Nephron (organoid): ENCODE data around the gene UCHL1.

Experiments used
- H3K27ac Mint-ChIP-seq, 3 experiments: 2 replicates each; pipeline ENCODE4 v1.8.0; 2020; ENCODE audit warnings: mixed read lengths in 3 of 3, mild to moderate bottlenecking in 2 of 3, moderate library complexity in 1 of 3
- H3K27me3 Mint-ChIP-seq: 2 replicates; pipeline ENCODE4 v1.8.0; 2021; ENCODE audit warnings: low read depth, mild to moderate bottlenecking, moderate library complexity, mixed read lengths
- H3K36me3 Mint-ChIP-seq: 2 replicates; pipeline ENCODE4 v1.8.0; 2020; ENCODE audit warnings: low read depth, mixed read lengths
- H3K4me1 Mint-ChIP-seq: 2 replicates; pipeline ENCODE4 v1.8.0; 2020; ENCODE audit warnings: mixed read lengths
- H3K4me3 Mint-ChIP-seq, 3 experiments: 2 replicates each; pipeline ENCODE4 v1.8.0; 2020; ENCODE audit warnings: mild to moderate bottlenecking in 3 of 3, mixed read lengths in 3 of 3, moderate library complexity in 2 of 3
- H3K9me3 Mint-ChIP-seq: 2 replicates; pipeline ENCODE4 v1.8.0; 2020; ENCODE audit warnings: mixed read lengths
- CTCF ChIP-seq, 3 experiments: fragments of 200-600 bp; sonication (generic); IDR thresholded peaks; one replicate each; pipeline ENCODE4 v1.5.0; 2021; ENCODE audit warnings: antibody characterized with exemption in 3 of 3; ENCODE audit not compliant: unreplicated experiment in 3 of 3

Gene UCHL1

GRCh38 chr4:41285202-41285863, 28.6 kb downstream of the UCHL1 start:
- Mint-ChIP-seq H3K36me3 (no peaks in the 10 kb centered on the region), H3K9me3 (no peaks in the 10 kb centered on the region), H3K4me3 (no peak overlapping the region), H3K4me1 (peaks cover 12% of the 10 kb centered on the region), H3K27me3 (no peaks in the 10 kb centered on the region), H3K27ac (no peak overlapping the region)
- TF ChIP-seq CTCF (IDR thresholded peaks at IDR 0.05; ENCODE audit: unreplicated experiment in 3 of 3): no peak

GRCh38 chr4:41285864-41286235, 29.1 kb downstream of the UCHL1 start:
- TF ChIP-seq CTCF (IDR thresholded peaks at IDR 0.05; ENCODE audit: unreplicated experiment in 3 of 3): no peak
- Mint-ChIP-seq H3K27me3 (no peaks in the 10 kb centered on the region), H3K27ac (no peak overlapping the region), H3K4me3 (no peak overlapping the region), H3K36me3 (no peaks in the 10 kb centered on the region), H3K4me1 (peaks cover 12% of the 10 kb centered on the region), H3K9me3 (no peaks in the 10 kb centered on the region)

- peaks cover 12% of the 10 kb centered on the region for H3K4me1 Mint-ChIP-seq
- H3K27me3 Mint-ChIP-seq: no peaks in the 10 kb centered on the region
- TF ChIP-seq CTCF (IDR thresholded peaks at IDR 0.05; ENCODE audit: unreplicated experiment in 3 of 3): no peak
- no peaks in the 10 kb centered on the region for H3K9me3 Mint-ChIP-seq
- no peaks in the 10 kb centered on the region for H3K36me3 Mint-ChIP-seq
- no peak overlapping the region for H3K4me3 Mint-ChIP-seq
- H3K27ac Mint-ChIP-seq: peak overlapping the region in 2 of 3 experiments; percentile 40 to 76
Measured at GRCh38 chr4:41287005-41287404, 30.3 kb downstream of the UCHL1 start.

GRCh38 chr4:41287852-41288251, 31.1 kb downstream of the UCHL1 start:
- Mint-ChIP-seq H3K27ac (no peak overlapping the region), H3K4me3 (no peak overlapping the region), H3K36me3 (no peaks in the 10 kb centered on the region), H3K27me3 (no peaks in the 10 kb centered on the region), H3K9me3 (no peaks in the 10 kb centered on the region), H3K4me1 (peaks cover 12% of the 10 kb centered on the region)
- no peak for TF ChIP-seq CTCF (IDR thresholded peaks at IDR 0.05; ENCODE audit: unreplicated experiment in 3 of 3)

- H3K4me3 Mint-ChIP-seq: no peak overlapping the region
- no peaks in the 10 kb centered on the region for H3K27me3 Mint-ChIP-seq
Measured at GRCh38 chr4:41288254-41288653, 31.5 kb downstream of the UCHL1 start.

More at GRCh38 chr4:41288254-41288653, 31.5 kb downstream of the UCHL1 start:
- H3K4me1 Mint-ChIP-seq: peaks cover 12% of the 10 kb centered on the region
- peaks cover 4% of the 10 kb centered on the region for H3K9me3 Mint-ChIP-seq
- no peaks in the 10 kb centered on the region for H3K36me3 Mint-ChIP-seq
- H3K27ac Mint-ChIP-seq: no peak overlapping the region
- TF ChIP-seq CTCF (IDR thresholded peaks at IDR 0.05; ENCODE audit: unreplicated experiment in 3 of 3): no peak
